ENCODE results near the gene C1GALT1C1L.
"Not testable (repeated sequence)": the region's sequence is repeated elsewhere in the genome, so short reads cannot be mapped to it uniquely, and the experiment has no call there.

Gene C1GALT1C1L

DNA sequence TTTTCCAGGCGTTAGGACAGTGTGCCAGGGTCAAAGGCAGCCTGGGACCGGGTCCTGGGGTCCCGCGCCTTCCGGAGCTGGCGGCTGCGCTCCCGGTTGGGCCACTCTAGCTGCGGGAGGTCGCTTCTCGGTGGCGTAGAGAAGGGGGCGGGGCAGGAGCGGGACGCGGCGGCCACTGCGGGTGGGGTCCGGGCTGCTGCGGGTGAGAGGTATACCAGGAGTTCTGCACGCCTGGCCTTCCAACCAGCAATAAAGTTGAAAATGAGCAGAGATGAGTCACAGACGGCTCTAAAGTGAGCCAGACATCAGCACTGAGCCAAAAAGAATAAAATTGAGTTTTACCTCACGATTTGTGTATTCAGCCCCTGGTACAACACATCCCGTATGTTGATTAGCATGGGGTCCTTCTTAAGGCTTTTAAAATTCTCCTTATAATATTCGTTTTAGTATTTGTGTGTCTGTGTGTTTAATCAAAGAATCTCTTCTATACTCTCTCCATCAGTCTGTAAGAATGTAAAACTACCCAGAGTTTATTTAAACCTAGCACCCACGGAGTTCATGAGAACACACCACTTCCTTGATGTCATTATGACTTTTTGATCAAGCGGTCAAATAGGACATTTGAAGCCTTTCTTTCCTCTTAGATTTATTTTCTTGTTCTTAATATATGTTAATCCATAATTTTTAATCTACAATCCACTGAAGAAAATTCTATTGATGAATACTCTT is at the start of gene C1GALT1C1L:
Gene C1GALT1C1L, minus strand, starts transcription at position 108 of the 729 bp plus-strand sequence. Its CDS starts 107 bp downstream, at position 1.
- no peak for DNase-seq

DNA sequence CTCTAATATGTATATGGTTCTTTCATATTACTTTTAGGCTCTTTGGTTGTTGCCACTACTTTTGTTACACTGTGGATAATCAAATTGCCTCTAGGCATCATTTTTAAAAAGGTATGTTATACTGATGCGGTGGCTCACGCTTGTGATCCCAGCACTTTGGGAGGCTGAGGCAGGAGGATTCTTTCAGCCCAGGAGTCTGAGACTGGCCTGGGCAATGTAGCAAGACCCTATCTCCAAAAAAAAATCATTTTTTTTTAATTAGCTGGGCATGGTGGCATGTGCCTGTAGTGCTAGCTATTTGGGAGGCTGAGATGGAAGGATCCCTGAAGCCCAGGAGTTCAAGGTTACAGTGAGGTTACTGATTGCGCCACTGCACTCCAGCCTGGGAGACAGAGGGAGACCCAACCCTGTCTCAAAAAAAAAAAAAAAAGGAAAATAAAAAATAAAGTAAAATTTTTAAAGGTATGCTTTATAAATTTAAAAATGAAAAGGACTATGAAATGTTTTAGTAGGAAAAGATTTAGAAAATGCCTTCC is 49.5 kb upstream of the C1GALT1C1L start:
- no peak for DNase-seq

DNA sequence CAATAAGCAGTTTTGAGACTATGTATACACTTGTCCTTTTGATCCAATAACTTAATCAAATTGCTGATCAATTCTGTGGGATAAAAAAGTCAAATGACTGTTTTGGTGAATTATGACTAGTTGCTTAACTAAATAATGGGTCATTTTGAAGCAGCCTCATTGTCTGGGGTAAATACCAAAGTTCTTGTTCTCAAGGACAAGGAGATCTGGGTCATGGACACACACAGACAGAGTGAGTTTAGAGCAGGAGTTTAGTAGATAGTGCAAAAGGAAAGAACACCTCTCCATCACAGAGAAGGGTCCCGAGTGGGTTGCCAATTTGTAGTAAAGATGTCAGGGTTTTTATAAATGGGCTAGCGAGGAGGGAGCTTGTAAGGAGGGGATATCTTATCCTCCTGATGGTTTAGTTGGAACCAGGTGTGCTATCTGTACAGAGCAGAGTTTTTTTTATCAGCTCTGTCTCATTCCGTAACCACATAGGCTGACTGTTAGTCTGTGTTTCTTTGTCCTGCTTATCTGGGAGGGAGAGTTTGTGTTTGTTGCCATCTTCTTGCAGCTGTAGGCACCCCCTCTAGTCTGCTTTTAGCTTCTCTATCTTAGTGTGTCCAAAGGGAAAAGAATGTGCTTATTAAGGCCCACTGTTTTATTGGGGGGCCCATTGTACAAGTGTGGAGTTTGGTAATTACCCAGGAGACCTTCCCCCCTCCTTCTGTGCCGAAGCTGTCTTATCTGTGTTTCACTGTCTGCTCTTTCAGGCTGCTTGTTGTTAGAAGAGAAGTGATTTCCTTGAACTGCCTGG is 48.7 kb upstream of the C1GALT1C1L start:
- no peak for DNase-seq

DNA sequence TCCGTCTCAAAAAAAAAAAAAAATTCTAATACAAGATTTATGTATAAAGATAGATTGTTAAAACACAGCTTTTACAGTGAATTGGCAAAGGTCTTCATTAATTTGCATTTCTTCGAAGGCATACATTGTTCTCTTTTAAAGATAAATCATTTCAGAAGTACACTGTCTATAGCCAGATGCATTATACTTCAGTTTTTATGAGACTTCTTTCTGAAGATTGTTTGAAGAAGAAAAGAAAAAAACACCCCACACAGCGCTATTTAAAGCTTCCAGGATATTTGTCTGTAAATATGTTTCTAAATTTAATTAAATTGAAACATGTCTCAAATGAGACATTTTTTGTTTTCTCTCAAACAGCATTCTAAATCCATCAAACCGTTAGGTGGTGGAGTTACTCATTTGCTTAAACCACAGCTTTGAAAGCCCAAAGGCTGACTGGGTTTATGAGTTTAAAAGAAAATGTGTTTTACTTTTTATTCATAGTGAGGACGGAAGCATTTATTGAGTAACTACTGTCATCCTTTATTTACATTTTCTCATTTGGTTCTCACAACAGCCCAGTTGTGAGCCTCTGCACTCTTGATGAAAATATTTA is 42.4 kb upstream of the C1GALT1C1L start:
- DNase-seq: no peak

DNA sequence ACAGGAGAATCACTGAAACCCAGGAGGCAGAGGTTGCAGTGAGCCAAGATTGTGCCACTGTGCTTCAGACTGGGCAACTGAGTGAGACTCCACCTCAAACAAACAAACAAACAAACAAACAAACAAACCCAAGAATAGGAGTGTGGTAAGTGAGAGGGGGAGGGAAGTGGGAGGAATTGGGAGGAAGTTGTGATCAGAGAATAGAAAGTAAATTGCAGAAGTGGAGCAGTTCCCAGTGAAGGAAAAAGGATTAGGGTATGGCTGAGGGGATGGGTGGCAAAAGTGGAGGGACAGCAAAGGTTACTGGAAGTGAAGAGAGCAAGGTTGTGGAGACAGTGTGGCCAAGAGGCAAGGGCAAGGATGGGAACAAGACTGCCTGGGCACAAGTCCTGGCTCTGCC is 41.1 kb upstream of the C1GALT1C1L start:
- DNase-seq: no peak

DNA sequence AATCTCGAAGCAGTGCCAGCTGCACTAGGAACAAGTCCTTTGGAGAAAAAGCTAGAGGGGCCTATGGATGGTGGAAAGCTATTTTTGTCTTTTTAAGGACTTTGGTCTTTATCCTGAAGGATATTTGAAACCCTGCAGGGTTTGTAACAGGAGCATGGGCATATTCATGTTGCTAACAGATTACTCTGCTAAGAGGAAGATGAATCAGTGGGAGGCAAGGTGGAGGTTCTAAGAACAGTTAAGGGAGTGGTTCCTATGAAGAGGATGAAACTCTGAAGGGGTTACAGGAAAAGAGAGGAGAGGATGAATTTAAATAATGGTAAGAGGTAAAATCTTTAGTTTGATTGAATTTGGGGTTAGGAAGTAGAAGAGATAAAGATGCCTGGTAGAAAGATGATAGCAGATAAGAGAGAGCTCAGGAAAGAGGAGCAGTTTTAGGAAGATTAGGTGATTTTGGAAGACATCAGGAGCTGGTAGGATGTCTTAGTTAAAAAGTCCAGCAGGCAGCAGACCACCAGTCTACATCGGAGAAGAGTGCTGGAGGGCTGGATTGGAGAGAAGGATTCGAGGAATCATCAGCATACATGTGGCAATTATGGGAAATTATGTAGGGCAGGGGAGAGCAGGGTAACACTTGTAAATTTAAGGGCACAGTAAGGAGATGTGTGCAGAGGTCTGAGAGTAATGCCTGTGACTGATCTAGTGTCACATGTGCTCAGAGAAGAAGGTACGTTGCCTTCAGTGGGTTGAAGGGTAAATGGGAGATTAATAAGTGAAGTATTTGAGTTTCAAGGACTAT is 39.3 kb upstream of the C1GALT1C1L start:
- no peak for DNase-seq

DNA sequence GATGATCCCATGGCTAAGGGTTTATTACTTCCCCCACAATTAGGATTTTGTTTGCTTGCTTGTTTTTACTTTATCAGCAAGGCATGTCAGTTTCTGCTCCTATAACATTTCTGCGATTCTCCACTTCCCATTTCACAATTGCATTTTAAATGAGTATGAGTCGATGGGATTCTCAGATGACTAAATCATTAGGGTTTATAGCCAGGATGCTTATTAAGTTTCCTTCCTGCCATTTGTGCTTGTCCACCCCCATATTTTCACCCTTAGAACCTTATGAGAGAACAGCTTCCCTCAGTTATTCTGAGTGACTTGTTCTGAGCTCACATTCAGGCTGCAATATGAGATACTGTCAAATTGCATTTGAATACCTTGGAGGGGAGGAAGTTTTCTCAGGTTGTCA is 37.9 kb upstream of the C1GALT1C1L start:
- no peak for DNase-seq

DNA sequence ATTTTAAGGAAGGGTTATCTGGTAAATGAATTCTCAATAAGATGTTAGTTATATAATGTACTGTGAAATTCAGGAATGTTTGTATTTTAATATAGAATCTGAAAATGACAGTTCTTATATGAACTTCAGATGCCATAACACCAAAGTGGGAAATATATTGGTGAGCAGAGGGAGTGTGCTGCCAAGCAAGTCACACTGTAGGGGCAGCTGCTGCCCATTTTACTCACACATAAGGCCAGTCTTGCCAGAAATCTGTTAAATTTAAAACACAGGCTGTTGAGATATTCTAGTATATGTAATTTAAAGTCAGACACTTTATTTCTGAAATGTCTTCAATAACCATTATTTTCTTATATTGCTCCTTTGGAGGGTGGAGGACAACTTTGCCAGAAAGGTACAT is 34.6 kb upstream of the C1GALT1C1L start:
- DNase-seq: no peak

DNA sequence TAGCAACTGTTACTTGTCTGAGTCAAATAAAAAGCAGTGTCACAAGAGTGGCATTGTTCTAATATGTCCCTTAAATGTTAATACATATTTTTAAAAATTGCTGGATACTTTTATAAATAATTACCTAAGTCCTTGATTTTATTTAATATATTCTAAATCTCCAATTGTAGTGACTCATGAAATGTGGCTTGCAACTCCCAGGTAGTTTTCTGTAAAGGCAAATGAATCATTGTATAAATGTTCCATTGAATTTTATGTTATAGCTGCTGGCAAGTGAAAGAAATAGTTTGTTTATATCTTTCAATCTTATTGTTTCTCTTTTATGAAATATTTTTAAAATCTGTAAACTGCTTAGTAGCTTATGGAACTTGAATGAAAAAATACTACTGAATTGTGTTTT is 32.7 kb upstream of the C1GALT1C1L start:
- DNase-seq: no peak

DNA sequence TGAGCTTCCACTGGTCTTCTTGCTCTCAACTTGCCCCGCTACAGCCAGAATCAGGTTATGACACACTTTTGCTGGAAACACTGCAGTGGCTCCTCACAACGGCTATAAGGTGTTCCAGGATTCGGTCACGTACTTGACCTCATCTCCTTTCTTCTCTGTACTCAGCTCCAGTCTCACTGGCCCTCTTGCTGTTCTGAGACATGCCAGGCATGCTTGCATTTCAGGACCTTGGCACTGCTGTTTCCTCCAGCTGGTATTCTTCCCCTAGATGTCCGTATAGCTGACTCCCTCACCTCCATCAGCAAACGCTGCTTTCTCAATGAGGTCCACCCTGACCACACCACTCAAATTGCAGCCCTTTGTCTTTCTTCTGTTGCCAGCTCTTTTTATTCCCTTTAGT is 31.9 kb upstream of the C1GALT1C1L start:
- no peak for DNase-seq

DNA sequence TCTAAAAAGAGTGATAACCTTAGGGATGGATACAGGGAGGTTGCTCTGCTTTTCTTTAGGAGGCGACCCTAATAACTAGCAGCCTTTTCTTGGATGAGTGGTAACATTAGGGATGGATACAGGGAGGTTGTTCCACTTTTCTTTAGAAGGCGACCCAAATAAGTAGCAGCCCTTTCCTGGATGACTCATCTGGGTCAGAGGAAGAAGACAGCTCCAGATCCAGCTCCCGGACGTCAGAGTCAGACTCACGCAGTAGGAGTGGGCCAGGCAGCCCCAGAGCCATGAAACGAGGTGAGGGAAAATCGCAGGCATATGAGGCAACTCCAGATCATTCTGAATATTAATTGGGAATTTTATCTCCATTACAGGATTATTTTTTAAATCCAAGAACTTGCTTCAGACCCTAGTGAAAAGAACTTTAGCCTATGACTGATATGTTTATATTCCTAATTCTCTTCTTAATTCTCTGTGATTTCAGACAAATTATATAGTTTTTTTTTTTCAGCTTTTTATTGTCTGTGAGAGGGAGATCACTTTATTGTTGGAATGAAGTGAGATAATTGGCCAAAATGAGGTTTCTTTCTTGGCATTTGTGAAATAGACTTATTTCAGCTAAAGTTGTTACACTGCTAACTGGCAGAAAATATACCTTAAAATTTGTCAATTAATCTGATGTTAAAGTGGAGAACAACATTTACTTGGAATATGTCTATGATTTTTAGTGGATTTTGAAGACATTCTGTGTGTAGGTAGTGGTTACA is 31.2 kb upstream of the C1GALT1C1L start:
- DNase-seq: no peak

DNA sequence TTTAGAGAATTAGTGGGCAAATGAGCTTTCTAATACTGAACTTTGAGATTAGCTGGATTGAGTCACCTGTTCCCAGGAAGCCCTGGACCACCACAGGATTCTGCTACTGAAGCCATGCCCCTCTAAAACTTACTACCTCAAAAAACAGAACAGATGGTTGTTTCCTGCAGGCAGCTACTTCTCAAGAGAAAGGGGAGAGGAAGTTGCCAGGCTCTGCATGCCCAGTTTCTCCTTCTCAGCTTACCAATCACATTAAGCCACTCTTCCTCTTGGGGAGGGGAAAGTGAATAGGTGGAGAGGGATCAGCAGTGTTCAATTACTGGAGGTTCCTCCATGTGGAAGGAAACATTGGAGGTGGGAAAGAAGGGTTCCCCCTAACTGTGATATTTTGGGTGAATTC is 24.9 kb upstream of the C1GALT1C1L start:
- DNase-seq: no peak

DNA sequence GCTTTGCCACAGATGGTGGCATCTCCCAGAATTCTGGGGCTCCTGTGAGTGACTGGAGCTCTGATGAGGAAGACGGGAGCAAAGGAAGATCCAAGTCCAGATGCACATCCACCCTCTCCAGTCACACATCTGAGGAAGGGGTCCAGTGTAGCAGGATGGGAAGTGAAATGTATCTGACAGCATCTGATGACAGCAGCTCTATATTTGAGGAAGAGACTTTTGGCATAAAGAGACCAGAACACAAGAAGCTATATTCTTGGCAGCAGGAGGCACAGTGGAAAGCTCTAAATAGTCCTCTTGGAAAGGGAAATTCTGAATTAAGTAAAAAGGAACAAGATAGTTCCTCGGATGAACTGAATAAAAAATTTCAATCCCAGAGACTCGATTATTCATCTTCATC is 23.5 kb upstream of the C1GALT1C1L start:
- DNase-seq: no peak

DNA sequence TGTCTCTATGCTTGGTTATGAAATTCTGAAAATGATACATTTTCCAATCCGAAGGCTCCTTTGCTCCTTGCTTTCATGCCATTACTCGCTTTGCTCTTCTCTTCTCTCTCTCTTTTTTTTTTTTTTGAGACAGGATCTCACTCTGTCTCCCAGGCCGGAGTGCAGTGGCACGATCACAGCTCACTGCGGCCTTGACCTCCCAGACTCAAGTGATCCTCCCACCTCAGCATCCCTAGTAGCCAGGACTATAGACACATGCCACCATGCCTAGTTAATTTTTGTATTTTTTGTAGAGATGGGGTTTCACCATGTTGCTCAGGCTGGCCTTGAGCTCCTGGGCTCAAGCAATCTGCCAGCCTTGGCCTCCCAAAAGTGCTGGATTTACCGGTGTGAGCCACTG is 21.9 kb upstream of the C1GALT1C1L start:
- not testable (repeated sequence) for DNase-seq

DNA sequence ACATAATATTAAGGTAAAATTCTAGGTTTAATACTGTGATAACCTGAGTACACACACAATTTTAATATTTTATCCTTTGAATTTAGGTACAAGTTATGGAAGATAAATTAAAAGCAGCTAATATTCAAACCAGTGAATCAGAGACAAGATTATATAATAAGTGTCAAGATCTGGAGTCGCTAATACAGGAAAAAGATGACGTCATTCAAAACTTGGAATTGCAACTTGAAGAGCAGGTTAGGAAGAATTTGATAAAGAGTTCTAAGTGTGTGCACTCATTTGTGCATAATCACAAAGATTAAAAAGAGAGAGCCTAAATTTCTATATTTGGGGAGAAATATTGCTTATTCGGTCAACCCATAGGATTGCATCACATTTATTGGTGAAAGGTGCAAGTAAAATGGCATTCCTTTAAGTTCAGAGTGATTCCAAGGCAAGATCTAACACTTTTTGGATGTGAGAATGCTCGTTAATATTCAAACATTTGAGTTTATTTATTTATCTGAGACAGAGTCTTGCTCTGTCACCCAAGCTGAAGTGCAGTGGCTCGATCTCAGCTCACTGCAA is 16.3 kb upstream of the C1GALT1C1L start:
- DNase-seq: no peak

DNA sequence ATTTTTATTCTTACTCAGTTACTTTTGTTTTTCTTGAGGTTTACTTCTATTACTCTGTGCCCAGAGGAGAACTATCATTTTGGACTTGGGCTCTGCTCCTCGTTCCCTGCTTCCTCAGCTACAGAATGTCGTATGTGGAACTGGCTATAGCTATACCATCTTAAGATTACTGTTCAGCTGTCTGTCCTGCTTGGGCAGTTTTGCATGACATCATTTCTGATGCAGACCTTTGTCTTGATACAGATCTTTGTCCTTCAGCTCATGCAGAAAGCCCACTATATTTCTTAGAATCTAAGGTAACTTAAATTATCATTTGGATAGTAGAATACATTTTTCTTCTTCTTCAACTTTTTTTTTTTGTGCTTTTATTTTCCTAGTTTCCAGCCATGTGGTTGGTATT is 13.8 kb upstream of the C1GALT1C1L start:
- DNase-seq: no peak

DNA sequence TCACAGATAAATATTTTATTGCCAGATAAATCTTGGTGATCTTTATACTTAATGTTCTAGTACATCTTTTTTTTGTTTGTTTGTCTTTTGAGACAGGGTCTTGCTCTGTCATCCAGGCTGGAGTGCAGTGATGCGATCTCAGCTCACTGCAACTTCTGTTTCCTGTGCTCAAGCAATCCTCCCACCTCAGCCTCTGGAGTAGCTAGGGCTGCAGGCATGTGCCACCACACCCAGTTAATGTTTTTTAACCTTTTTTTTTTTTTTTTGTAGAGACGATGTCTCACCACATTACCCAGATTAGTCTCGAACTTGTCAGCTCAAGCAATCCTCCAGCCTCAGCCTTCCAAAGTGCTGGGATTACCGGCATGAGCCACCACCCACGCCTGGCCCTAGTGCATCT is 9.1 kb upstream of the C1GALT1C1L start:
- no peak for DNase-seq

DNA sequence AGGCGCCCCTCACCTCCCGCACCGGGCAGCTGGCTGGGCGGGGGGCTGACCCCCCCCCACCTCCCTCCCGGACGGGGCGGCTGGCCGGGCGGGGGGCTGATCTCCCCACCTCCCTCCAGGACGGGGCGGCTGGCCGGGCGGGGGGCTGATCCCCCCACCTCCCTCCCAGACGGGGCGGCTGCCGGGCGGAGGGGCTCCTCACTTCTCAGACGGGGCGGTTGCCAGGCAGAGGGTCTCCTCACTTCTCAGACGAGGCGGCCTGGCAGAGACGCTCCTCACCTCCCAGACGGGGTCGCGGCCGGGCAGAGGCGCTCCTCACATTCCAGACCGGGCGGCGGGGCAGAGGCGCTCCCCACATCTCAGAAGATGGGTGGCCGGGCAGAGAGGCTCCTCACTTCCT is 1.6 kb upstream of the C1GALT1C1L start:
- DNase-seq: not testable (repeated sequence)

DNA sequence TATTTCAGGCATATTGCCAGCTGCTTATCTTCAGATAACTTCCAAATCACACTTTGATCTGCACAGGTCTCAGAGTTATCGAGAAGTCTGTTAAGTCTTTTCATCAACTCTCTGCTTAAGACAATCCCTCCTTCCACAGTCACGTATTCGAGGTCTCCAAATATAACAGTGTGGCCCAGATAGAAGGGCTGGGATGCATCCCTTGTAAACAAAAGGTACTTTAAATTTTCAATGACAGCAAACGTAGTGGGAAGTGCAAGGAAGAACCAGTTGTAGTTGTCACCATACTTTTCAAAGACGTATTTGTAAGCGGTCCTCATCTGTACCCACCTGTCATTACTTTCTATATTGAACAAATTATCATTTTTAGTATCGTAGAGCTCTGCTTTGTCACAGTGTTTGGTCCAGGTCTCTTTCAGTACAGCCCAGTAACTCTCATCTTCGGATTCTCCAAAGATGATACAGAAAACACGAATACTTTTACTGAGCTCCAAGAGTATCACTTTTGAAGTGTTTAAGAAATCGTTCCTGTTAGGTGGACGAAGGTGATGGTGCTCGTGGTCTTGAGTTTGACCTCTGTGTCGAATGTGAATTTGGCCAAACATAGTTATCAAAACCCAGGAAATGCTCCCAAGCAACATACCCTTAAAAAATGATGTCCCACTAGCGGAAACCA is 445 bp downstream of the C1GALT1C1L start:
- DNase-seq: no peak

DNA sequence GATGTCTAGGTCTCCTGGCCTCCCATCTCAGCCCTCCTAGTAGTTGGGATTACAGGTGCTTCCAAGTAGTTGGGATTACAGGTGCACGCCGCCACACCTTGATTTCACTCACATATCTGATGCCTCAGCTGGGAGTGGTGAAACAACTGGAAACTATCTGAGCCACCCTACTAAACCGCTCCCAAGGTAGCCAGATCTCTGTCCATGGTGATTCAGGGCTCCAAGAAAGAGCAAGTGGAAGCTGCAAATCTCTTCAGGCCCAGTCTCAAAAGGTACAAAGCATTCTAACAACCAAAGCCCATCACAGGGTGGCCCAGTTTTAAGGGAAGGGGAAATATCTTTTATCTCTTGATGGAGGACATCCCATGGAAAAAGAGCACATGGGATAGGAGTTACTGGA is 19.0 kb downstream of the C1GALT1C1L start:
- DNase-seq: no peak

DNA sequence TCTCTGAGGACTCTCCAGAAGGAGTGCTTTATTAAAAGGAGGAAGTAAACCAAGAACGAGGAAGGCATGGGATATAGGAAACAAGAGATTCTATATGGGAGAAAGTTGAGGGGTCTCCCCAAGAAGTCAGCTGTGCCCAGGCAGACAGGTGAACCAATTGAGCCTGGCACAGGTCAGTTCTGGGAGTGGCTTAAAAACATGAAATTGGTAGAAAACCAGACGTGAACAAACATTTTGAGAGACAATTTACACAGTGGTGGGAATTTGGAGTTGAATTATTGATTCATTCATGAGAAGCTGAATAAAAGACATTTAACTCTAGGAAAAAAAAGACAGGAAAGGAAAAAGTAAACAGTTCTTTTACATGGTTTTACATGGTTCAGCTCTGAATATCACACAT is 22.7 kb downstream of the C1GALT1C1L start:
- DNase-seq: no peak

All from activated T-cell treated with anti-CD3 and anti-CD28 coated beads for 4 hours (primary cell).